ENCODE results near the gene AGPAT2. TPM values are rescaled to one million over a fixed set of nuclear protein-coding genes. Genes with fewer than 3 reads are reported as not detected.

AGPAT2 gene
- total and polyA plus RNA-seq, 2 experiments from 2014 or later = 31.8 to 44.7 TPM

DNA sequence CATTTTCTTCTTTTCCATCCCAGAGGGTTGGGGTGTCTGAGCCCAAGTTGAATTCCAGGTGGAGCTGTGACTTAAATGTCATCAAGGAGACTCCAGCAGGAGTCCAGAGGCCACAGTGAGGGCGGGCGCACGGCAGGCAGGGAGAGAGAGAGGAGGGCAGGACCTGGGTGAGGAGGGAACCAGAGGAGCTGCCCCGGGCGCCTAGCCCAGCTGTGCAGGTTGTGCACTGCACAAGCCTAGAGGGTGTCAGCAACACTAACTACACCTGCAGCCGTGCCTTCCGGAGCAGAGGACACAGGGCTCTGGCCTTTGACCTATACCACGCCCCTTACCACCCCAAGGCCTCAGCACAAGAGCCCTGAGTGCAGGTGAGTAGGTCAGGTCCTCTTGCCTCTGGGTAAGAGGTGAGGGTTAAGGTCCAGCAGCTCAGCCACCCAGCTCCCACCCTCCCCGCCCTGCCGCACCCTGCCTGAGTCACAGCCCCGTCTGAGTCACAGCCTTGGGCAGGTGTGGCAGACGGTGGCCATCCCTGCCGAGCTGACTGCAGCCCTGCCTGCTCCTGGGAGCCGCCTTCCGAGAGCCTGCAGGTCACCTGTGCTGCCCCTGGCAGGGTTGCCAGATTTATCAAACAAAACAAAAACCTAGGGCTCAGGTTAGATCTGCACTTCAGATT is 6.4 kb upstream of the AGPAT2 start:
- Histone ChIP-seq H3K4me3 (no peak overlapping the region), H3K4me2 (no peak overlapping the region), H3K27ac (ENCODE audit: low read depth) (no peak overlapping the region), H3F3A (replicated peaks; ENCODE audit: low read depth) (0 out of 2 replicates have a peak, but pooled peaks cover 3% of the 10 kb centered on the region), H4K20me1 (replicated peaks; ENCODE audit: insufficient read depth) (no peaks in the 10 kb centered on the region), H3K36me3 (ENCODE audit: insufficient read depth) (no peaks in the 10 kb centered on the region), H2AFZ (no peak overlapping the region), H3K9me2 (ENCODE audit: insufficient read depth) (no peaks in the 10 kb centered on the region), H3K27me3 (ENCODE audit: insufficient read depth) (no peaks in the 10 kb centered on the region), H3K79me2 (replicated peaks; ENCODE audit: insufficient read depth) (no peaks in the 10 kb centered on the region), H3K4me1 (ENCODE audit: insufficient read depth) (no peaks in the 10 kb centered on the region; the same call in 1 of the 2 replicates)
- no peak overlapping the region; the same call in 2 of the 3 replicates for H3K4me3 Mint-ChIP-seq
- TF ChIP-seq ZNF331 (CRISPR knock-in tag; IDR thresholded peaks at IDR 0.05; ENCODE audit: low read depth) (no peak), POLR2AphosphoS5 (IDR thresholded peaks at IDR 0.05; ENCODE audit: low read depth) (no peak), CTCF (conservative IDR thresholded peaks at IDR 0.05; ENCODE audit: low read depth in 2 of 2) (no peak), ETS1 (IDR thresholded peaks at IDR 0.05) (no peak), CREB1 (CRISPR knock-in tag; IDR thresholded peaks at IDR 0.05; ENCODE audit: low read depth) (no peak), ZNF114 (CRISPR knock-in tag; IDR thresholded peaks at IDR 0.05) (no peak), STAT1 (IDR thresholded peaks at IDR 0.05; ENCODE audit: unreplicated experiment) (no peak), EZH2 (IDR thresholded peaks at IDR 0.05; ENCODE audit: low read depth, unreplicated experiment) (no peak), NANOG (IDR thresholded peaks at IDR 0.05; ENCODE audit: borderline replicate concordance) (no peak), EZH2phosphoT487 (IDR thresholded peaks at IDR 0.05; ENCODE audit: unreplicated experiment) (no peak), ZNF462 (CRISPR knock-in tag; IDR thresholded peaks at IDR 0.05) (no peak), JUNB (IDR thresholded peaks at IDR 0.05; ENCODE audit: unreplicated experiment) (no peak)
- TF ChIP-seq, protein P1, sequence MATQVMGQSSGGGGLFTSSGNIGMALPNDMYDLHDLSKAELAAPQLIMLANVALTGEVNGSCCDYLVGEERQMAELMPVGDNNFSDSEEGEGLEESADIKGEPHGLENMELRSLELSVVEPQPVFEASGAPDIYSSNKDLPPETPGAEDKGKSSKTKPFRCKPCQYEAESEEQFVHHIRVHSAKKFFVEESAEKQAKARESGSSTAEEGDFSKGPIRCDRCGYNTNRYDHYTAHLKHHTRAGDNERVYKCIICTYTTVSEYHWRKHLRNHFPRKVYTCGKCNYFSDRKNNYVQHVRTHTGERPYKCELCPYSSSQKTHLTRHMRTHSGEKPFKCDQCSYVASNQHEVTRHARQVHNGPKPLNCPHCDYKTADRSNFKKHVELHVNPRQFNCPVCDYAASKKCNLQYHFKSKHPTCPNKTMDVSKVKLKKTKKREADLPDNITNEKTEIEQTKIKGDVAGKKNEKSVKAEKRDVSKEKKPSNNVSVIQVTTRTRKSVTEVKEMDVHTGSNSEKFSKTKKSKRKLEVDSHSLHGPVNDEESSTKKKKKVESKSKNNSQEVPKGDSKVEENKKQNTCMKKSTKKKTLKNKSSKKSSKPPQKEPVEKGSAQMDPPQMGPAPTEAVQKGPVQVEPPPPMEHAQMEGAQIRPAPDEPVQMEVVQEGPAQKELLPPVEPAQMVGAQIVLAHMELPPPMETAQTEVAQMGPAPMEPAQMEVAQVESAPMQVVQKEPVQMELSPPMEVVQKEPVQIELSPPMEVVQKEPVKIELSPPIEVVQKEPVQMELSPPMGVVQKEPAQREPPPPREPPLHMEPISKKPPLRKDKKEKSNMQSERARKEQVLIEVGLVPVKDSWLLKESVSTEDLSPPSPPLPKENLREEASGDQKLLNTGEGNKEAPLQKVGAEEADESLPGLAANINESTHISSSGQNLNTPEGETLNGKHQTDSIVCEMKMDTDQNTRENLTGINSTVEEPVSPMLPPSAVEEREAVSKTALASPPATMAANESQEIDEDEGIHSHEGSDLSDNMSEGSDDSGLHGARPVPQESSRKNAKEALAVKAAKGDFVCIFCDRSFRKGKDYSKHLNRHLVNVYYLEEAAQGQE (IDR thresholded peaks at IDR 0.05; ENCODE audit: unreplicated experiment) = no peak
- ATAC-seq (peak; percentile 7; the same call in 2 of the 3 replicates), DNase-seq (ENCODE audit: low spot score) (no peak)
- H3K9me3 Mint-ChIP-seq = no peaks in the 10 kb centered on the region
- H3K4me1 Mint-ChIP-seq = peaks cover 8% of the 10 kb centered on the region
- peaks cover 19% of the 10 kb centered on the region for H3K27me3 Mint-ChIP-seq (ENCODE audit: insufficient read depth, low read depth, poor library complexity)
- no peak overlapping the region for H3K27ac Mint-ChIP-seq
- no peaks in the 10 kb centered on the region for H3K36me3 Mint-ChIP-seq (ENCODE audit: low read depth)
